Type B pancreatic cell (in vitro differentiated cells): ENCODE data around the gene PAFAH1B2. TPM values are rescaled to one million over a fixed set of nuclear protein-coding genes. Genes with fewer than 3 reads are reported as not detected.

Experiments
- DNase-seq: peaks from one replicate; pipeline ENCODE4 v3.0.0; 2021; ENCODE audit warnings: mixed read lengths; ENCODE audit not compliant: unreplicated experiment; ENCODE audit errors: extremely low spot score
- H3K27ac Mint-ChIP-seq: 2 replicates; pipeline ENCODE4 v1.8.0; 2021; ENCODE audit warnings: mild to moderate bottlenecking, mixed read lengths
- H3K27me3 Mint-ChIP-seq: 2 replicates; pipeline ENCODE4 v1.8.0; 2021; ENCODE audit warnings: mixed read lengths
- H3K36me3 Mint-ChIP-seq: 2 replicates; pipeline ENCODE4 v1.8.0; 2021; ENCODE audit warnings: mixed read lengths
- H3K4me1 Mint-ChIP-seq: one replicate; pipeline ENCODE4 v1.8.0; 2021; ENCODE audit warnings: mixed read lengths; ENCODE audit not compliant: unreplicated experiment
- H3K4me3 Mint-ChIP-seq: 2 replicates; pipeline ENCODE4 v1.8.0; 2021; ENCODE audit warnings: mild to moderate bottlenecking, mixed read lengths
- H3K9me3 Mint-ChIP-seq: 2 replicates; pipeline ENCODE4 v1.8.0; 2021; ENCODE audit warnings: mixed read lengths
- CTCF ChIP-seq: fragments of 200-600 bp; sonication (generic); conservative IDR thresholded peaks from 2 replicates; pipeline ENCODE4 v1.5.0; 2021; ENCODE audit warnings: antibody characterized with exemption, mild to moderate bottlenecking
- total RNA-seq: library from RNA; stranded (reverse); gene quantifications from 2 replicates; pipeline ENCODE4 v1.2.1, GENCODE V29; 2021; ENCODE audit warnings: low replicate concordance

The PAFAH1B2 gene
- total RNA-seq, 1 donor from 2014 or later = 94.5 TPM

DNA sequence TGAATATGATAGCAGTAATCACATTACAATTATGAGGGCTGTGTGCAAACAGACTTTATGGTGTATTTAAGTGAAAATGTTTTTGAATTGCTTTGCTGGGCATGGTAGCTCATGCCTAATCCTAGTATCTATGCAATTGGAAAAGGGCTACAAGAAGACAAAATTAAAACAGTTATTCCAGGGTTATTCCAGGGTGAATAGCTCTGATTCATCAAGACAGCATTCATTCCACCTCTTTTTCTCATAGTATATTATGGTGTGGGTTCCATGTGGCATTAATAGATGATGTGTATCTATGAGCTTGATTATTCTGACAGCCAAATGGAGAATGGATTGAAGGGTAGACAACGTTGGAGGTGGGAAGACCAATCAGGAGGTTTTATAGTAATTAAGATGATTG is 22.4 kb downstream of the PAFAH1B2 start:
- DNase-seq = no peak
- no peak for TF ChIP-seq CTCF
- Mint-ChIP-seq H3K27me3 (no peaks in the 10 kb centered on the region), H3K36me3 (peaks cover 30% of the 10 kb centered on the region), H3K4me3 (no peak overlapping the region), H3K4me1 (peaks cover 12% of the 10 kb centered on the region), H3K27ac (no peak overlapping the region), H3K9me3 (no peaks in the 10 kb centered on the region)

DNA sequence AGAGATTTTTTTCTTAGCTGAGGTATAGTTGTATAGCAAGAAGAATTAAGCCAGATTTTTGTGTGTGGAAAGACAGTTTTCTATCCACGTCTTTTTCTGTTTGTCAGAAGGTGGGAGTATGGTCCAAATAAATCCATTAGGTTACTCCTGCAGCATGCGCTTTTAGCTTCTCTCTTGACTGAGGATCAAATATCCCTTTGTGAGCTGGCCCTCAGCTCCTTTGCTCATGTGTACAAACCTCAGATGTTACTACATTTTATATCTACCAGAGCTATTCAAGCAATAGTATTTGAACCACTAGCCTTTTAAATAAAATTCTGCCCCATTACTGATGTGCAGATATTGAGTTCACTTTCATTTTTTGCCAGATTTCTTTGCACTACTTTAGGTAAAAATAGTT is 25.6 kb downstream of the PAFAH1B2 start:
- DNase-seq = no peak
- H3K9me3 Mint-ChIP-seq = no peaks in the 10 kb centered on the region
- no peaks in the 10 kb centered on the region for H3K27me3 Mint-ChIP-seq
- peaks cover 34% of the 10 kb centered on the region for H3K4me1 Mint-ChIP-seq
- no peak for TF ChIP-seq CTCF
- no peak overlapping the region for H3K27ac Mint-ChIP-seq
- H3K4me3 Mint-ChIP-seq = no peak overlapping the region
- peaks cover 30% of the 10 kb centered on the region for H3K36me3 Mint-ChIP-seq

- Mint-ChIP-seq H3K4me3 (no peak overlapping the region), H3K27me3 (no peaks in the 10 kb centered on the region), H3K9me3 (no peaks in the 10 kb centered on the region), H3K27ac (no peak overlapping the region), H3K36me3 (peaks cover 29% of the 10 kb centered on the region), H3K4me1 (peaks cover 39% of the 10 kb centered on the region)
- DNase-seq = no peak
- TF ChIP-seq CTCF = no peak
Observed at GRCh38 chr11:117170210-117170609, 26.1 kb downstream of the PAFAH1B2 start.

DNA sequence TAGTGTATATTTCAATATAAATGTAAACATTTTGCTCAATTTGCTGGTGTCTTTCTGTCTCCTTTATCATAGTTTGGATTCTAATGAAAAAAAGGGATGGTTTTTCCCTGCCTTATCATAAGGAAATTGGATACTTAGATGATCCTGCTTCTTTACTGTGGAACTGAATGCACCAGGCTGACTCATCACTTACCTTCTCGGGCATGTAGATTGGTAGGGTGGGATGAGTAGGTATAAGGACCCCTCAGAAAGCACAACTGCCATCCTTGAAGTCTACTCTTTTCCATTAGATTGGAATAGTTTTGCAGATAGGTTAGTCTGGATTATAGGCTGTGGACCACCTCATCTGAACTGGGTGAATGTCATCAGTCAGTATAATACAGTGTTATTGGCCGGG is 26.9 kb downstream of the PAFAH1B2 start:
- no peak for TF ChIP-seq CTCF
- no peaks in the 10 kb centered on the region for H3K27me3 Mint-ChIP-seq
- H3K4me1 Mint-ChIP-seq = peaks cover 44% of the 10 kb centered on the region
- H3K27ac Mint-ChIP-seq = peak overlapping the region; percentile 74
- H3K9me3 Mint-ChIP-seq = no peaks in the 10 kb centered on the region
- DNase-seq = no peak
- peaks cover 21% of the 10 kb centered on the region for H3K36me3 Mint-ChIP-seq
- H3K4me3 Mint-ChIP-seq = no peak overlapping the region

DNA sequence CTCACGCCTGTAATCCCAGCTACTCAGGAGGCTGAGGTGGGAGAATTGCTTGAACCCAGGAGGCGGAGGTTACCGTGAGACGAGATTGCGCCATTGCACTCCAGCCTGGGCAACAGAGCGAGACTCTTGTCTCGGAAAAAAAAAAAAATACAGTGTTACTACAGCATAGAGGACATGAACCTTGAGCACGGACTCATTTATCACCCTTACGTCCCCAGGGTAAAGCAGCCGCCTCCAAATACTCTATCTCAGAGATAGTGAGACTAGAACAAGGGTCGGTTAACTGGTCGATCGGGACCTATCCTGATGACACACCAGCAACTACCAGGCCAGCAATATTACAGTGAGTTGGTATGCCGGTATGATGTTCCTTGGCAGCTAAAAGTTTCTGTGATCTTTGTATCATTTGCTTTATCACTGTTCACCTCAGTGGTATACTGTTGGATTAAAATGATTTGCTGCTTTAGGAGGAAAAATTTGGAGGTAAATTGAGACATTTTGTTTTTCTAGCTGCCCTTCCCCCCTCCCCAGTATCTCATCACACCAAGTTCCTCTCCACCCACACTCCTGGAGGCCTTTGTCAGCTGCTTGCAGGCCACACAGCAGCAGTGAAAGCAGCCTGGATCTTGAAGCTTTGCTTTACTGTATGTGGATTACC is 27.4 kb downstream of the PAFAH1B2 start:
- TF ChIP-seq CTCF = no peak
- Mint-ChIP-seq H3K4me1 (peaks cover 44% of the 10 kb centered on the region), H3K27ac (peak overlapping the region; percentile 74), H3K36me3 (peaks cover 17% of the 10 kb centered on the region), H3K27me3 (no peaks in the 10 kb centered on the region), H3K9me3 (no peaks in the 10 kb centered on the region), H3K4me3 (peak overlapping the region; percentile 12)
- DNase-seq = no peak
